H1 (cell line): ENCODE results near the gene PTPN7.

Experiments
- ATF3 ChIP-seq: IDR thresholded peaks from 2 replicates; pipeline ENCODE4 v1.6.1; 2011; ENCODE audit warnings: low read depth, mild to moderate bottlenecking, low read length; ENCODE audit not compliant: insufficient read depth
- BACH1 ChIP-seq: IDR thresholded peaks from 2 replicates; pipeline ENCODE4 v1.6.1; 2012; ENCODE audit warnings: low read length, improper control_type of control experiment
- CTCF ChIP-seq, 3 experiments: IDR thresholded peaks; 1 replicate in 2 of 3; 2 replicates in 1 of 3; pipeline versions ENCODE4 v1.5.1 to v1.6.1; 2011; ENCODE audit warnings: low read length in 3 of 3, mild to moderate bottlenecking in 3 of 3, inconsistent platforms in 2 of 3, low read depth in 1 of 3, moderate library complexity in 1 of 3; ENCODE audit not compliant: insufficient read depth in 1 of 3; ENCODE audit errors: control extremely low read depth in 1 of 3
- EZH2 ChIP-seq: fragments of 200-600 bp; sonication (generic); IDR thresholded peaks from 2 replicates; pipeline ENCODE4 v1.7.1; 2012; ENCODE audit warnings: low read depth, mild to moderate bottlenecking, moderate library complexity, low read length, inconsistent platforms; ENCODE audit not compliant: severe bottlenecking
- FOSL1 ChIP-seq: IDR thresholded peaks from 2 replicates; pipeline ENCODE4 v1.6.1; 2011; ENCODE audit warnings: mild to moderate bottlenecking, low read depth, low read length, moderate library complexity; ENCODE audit not compliant: insufficient read depth
- MAFK ChIP-seq: IDR thresholded peaks from 2 replicates; pipeline ENCODE4 v1.6.1; 2012; ENCODE audit warnings: low read depth, mild to moderate bottlenecking, improper control_type of control experiment, low read length
- POLR2A ChIP-seq, 2 experiments: IDR thresholded peaks; 1 replicate in 1 of 2; 2 replicates in 1 of 2; pipeline ENCODE4 v1.6.1; 2011; ENCODE audit warnings: low read depth in 2 of 2, low read length in 2 of 2, mild to moderate bottlenecking in 2 of 2; ENCODE audit errors: control extremely low read depth in 1 of 2
- RAD21 ChIP-seq, 2 experiments: IDR thresholded peaks in 1 of 2; conservative IDR thresholded peaks in 1 of 2; 2 replicates each; pipeline ENCODE4 v1.6.1; 2011; ENCODE audit warnings: low read depth in 2 of 2, low read length in 2 of 2, improper control_type of control experiment in 1 of 2, inconsistent platforms in 1 of 2, mild to moderate bottlenecking in 1 of 2, moderate library complexity in 1 of 2
- SIX5 ChIP-seq: IDR thresholded peaks from 2 replicates; pipeline ENCODE4 v1.6.1; 2011; ENCODE audit warnings: mild to moderate bottlenecking, low read depth, low read length
- SP1 ChIP-seq: IDR thresholded peaks from 2 replicates; pipeline ENCODE4 v1.6.1; 2011; ENCODE audit warnings: low read depth, low read length
- ZNF274 ChIP-seq: IDR thresholded peaks from 2 replicates; pipeline ENCODE4 v1.7.0; 2012; ENCODE audit warnings: low read length, borderline replicate concordance; ENCODE audit errors: extremely low read depth
- TF ChIP-seq, protein P1 (sequence below): IDR thresholded peaks from 2 replicates; pipeline ENCODE4 v1.6.1; 2012; ENCODE audit warnings: inconsistent platforms

DNA sequence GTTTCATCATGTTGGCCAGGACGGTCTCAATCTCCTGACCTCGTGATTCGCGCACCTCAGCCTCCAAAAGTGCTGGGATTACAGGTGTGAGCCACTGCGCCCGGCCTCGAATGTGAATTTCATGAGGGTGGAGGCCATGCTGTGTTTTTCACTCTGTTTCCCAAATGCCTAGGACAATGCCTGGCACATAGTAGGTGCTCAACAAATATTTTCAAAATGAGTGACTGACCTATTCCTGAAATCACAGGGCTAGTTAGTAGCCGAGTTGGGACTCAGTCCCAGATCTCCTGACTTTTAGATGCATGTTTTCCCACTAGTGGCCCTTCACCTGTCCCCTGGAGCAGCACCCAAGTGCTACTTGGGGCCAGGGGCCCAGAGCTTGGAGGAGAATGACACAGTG lies 44.1 kb downstream of the PTPN7 start:
- no peak for TF ChIP-seq CTCF (IDR thresholded peaks at IDR 0.05; ENCODE audit: control extremely low read depth in 1 of 3, insufficient read depth in 1 of 3, low read depth in 1 of 3, low read length in 3 of 3)
- no peak for TF ChIP-seq POLR2A (IDR thresholded peaks at IDR 0.05; ENCODE audit: control extremely low read depth in 1 of 2, low read depth in 2 of 2, low read length in 2 of 2)
- no peak for TF ChIP-seq BACH1
- TF ChIP-seq EZH2, result no peak
- TF ChIP-seq FOSL1, result no peak
- no peak for TF ChIP-seq SP1
- TF ChIP-seq, protein P1, sequence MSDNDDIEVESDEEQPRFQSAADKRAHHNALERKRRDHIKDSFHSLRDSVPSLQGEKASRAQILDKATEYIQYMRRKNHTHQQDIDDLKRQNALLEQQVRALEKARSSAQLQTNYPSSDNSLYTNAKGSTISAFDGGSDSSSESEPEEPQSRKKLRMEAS, result no peak
- no peak for TF ChIP-seq ZNF274
- no peak for TF ChIP-seq RAD21 (IDR thresholded peaks at IDR 0.05 in 1 of 2, conservative IDR thresholded peaks at IDR 0.05 in 1 of 2; ENCODE audit: low read depth in 2 of 2, low read length in 2 of 2)
- no peak for TF ChIP-seq ATF3
- TF ChIP-seq MAFK, result no peak
- no peak for TF ChIP-seq SIX5
